GM18909 (cell line): ENCODE results near the gene ITGBL1.

ENCODE experiments used
- ATAC-seq: cut with Tn5 transposase; IDR thresholded peaks from one replicate; pipeline ENCODE4 v1.9.1; 2021; ENCODE audit warnings: mild to moderate bottlenecking; ENCODE audit not compliant: unreplicated experiment, poor library complexity

Gene ITGBL1

GRCh38 chr13:101681834-101682233 is 229.4 kb downstream of the ITGBL1 start:
- no peak for ATAC-seq

DNA sequence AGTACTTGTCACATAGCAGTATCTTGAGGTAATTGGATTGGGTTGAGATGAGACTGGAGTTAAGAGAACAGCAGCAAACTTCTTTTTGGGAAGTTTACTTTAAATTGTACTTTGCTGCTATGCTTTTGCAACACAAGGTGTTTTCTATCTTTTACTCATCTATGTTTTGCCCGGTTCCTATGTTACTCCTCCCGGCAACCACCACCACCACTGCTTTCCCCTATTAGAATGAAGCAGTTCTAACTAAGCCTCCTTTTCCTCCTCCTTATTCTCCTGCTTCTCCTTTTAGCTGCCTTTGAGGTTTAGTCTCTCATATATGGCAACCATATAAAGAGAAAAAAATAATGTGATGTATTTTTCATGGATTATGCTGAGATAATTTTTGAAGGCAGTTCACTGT is 233.5 kb downstream of the ITGBL1 start:
- no peak for ATAC-seq

DNA sequence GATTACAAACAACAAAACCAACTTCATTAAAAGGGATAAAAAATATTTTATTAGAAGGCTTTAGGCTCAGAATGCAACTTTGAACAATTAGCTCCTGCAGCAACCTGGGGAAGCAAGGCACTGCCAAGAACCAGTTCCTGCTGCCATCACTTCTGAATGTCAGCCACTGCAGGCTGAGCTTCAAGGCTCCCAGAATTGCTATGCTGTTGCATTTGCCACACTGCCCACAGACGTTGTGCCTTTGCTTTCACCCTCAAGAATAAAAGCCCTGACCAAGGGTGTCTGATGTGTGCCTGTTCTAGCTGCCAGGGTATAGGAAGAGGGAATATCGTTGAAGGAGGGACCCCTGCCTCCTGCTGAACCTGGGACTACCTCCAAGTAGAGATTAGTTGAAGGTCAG is 238.4 kb downstream of the ITGBL1 start:
- ATAC-seq = no peak

DNA sequence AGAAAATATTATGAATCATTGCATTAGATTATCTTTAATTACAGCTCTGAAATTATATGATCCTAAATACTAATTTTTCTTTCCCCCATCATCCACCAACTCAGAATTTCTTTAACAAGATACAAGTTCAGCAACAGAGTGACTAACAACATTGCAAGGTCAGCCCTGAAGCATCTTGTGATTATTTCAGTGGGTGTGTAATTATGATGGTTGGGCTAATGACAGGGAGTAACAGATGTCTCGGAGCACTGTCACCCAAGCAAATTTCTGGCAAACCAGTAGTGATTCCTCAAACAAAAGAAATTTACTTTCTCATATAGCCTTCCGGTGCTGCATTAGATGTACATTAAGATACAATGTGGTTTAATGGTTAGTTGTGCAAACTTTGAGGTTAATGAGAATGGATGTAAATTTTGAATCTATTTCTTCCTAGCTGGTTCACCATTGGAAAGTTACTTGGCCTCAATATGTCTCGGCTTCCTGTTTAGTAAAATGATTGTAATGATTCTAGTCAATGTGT is 238.9 kb downstream of the ITGBL1 start:
- ATAC-seq = no peak

DNA sequence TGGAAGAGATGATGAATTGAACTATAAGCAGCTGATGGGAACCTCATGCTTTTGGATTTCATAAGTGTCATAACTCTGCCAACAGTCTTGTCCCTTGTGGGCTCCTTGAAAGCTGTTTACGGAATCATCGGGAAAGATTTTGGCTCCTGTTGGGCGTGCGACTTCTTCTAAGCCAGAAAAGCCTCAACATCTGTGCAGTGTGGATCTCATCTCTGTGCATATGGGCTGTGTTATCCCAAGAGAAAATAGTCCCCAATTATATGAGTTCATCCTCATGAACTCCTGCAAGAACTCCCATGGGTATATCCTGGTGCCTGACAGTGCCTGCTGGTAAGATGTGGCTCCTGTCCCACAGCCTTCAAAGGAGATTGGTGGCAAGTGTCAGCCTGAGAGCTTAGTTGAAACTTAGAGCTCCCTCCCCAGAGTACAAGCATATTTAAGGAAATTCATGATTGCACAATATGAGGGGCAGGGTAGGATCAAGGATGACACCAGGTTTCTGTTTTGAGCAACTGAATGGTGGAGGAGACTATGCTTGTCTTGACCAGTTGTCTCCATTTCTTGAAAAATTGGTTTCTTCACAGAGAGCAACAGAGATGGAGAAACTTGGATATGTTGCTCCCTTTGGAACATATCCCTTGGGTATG is 243.5 kb downstream of the ITGBL1 start:
- ATAC-seq = no peak

DNA sequence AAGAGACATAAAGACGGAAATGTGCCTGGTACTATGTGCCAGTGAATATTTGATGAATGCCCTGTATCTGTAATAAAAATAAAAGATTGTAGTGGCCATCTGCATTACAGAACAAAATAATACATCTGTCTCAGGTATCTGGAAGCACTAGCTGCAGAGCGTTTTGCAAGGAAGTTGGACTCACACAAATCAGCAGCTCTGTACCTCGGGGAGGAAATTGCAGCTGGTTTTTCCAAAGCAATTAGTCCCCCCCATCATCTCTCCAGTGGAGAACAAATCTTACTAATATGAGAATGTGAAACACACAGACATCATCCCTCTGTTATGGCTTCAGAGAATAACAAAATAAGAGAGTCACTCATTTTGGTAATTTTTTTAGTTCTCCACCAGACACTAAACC is 245.3 kb downstream of the ITGBL1 start:
- ATAC-seq = no peak

GRCh38 chr13:101698400-101698799 is 245.9 kb downstream of the ITGBL1 start:
- no peak for ATAC-seq

- no peak for ATAC-seq
These were observed 248.1 kb downstream of the ITGBL1 start for GRCh38 chr13:101700598-101700997.

GRCh38 chr13:101703081-101703480 is 250.6 kb downstream of the ITGBL1 start:
- ATAC-seq = no peak

GRCh38 chr13:101703838-101704237 is 251.4 kb downstream of the ITGBL1 start:
- no peak for ATAC-seq

DNA sequence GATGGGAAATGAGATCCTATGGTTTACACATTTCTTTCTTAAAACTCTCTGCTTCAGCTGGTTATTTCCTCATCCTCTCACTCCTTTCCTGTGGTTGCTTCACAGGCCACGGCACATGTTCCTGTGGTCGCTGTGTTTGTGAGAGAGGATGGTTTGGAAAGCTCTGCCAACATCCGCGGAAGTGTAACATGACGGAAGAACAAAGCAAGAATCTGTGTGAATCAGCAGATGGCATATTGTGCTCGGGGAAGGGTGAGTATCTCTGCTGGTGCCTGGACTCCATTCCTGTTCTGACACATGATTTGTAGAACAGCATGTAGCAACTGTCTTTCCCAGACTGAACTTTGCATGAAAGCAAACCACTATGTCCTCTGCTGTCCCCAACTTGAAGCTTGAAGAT is 254.2 kb downstream of the ITGBL1 start:
- ATAC-seq = no peak

GRCh38 chr13:101707659-101708058 is 255.2 kb downstream of the ITGBL1 start:
- ATAC-seq = no peak

- ATAC-seq = no peak
These were observed 255.6 kb downstream of the ITGBL1 start for GRCh38 chr13:101708115-101708514.

- ATAC-seq = no peak
These were observed 257.5 kb downstream of the ITGBL1 start for GRCh38 chr13:101709952-101710351.

- no peak for ATAC-seq
These were observed 259.0 kb downstream of the ITGBL1 start for GRCh38 chr13:101711307-101712025.

DNA sequence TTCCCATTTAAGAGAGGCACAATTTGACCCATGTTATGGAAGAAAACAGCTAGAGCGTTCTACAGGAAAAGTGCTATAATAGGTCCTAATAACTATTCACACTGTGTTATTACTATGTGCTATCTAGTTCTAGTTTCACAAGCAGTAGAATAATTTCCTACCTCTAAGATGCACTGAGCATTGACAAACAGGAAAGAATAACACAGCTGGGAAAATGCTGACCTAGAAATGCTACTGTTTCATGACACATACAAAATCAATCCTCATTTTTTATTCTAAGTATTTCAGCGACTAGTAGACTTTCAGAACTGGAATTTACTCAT is 259.5 kb downstream of the ITGBL1 start:
- no peak for ATAC-seq

GRCh38 chr13:101714195-101714594 is 261.7 kb downstream of the ITGBL1 start:
- no peak for ATAC-seq

DNA sequence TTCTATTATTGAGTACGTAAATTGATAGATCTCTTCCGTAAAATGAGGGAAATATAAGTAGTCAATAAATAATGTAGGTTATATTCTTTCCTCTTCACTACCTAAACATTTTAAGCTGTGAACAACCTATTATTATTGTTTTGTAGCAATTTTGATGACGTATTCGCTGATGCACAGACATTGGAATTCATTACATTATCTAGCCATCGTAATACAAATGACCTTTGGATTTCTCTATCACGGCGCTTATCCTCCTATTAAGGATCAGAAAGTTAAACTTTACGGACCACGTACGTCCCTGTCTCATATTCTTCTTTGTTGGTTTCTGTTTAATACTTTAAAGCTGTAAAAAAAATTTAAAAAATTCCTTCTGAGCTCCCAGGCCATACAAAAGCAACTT is 264.9 kb downstream of the ITGBL1 start:
- no peak for ATAC-seq

DNA sequence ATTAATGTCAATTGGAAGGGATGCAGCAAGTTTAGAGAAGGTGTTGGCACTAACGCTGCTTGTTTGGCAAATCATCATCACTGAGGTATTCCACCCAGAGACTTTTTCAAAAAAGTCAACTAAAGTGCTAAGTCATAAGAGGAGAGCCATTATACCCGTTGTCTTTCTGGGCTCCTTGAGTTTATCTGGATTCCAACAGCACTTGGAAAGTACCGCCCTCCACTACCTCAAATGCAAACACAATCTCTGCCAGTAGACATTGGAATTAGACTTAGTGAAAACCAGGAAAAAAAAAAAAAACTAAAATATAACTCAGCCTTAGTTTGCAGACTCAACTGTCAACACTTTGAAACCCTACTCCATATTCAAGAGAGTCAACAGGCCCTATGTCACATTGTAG is 266.0 kb downstream of the ITGBL1 start:
- no peak for ATAC-seq

DNA sequence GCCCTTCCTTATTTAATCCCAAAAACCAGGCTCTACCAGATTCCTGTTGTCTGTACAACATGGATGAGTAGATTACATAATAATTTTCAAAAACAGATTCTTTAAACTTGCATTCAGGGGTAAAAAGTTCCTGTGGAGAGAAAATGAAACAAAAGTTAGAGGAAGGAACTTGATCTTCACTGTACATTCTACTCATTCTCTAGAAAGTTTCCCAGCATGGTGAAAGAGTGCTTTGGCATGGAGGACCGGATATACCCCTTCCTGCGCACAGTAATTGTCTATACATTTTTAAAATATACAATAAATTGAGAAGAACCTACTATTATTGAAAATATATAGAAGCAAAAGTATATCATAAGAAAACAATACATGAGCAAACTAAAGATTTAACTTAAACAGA is 274.2 kb downstream of the ITGBL1 start:
- ATAC-seq = no peak

- ATAC-seq = peak; percentile 67
These were observed 274.6 kb downstream of the ITGBL1 start for GRCh38 chr13:101727118-101727517.

GRCh38 chr13:101728021-101728420 is 275.5 kb downstream of the ITGBL1 start:
- no peak for ATAC-seq
